ENCODE measurements around the gene RALB. TPM values are rescaled to one million over a fixed set of nuclear protein-coding genes. Genes with fewer than 3 reads are reported as not detected.

The RALB gene
- total and polyA plus RNA-seq, 7 donors: 25.6 to 72.3 (median 38.1) TPM

- Histone ChIP-seq H3K27ac (no peak overlapping the region), H3K9me3 (peaks cover 4% of the 10 kb centered on the region), H3K27me3 (ENCODE audit: insufficient read depth in 3 of 3, low read length in 2 of 3) (no peaks in the 10 kb centered on the region), H3K4me1 (no peaks in the 10 kb centered on the region), H3K36me3 (ENCODE audit: insufficient read depth in 1 of 2, low read depth in 1 of 2) (no peaks in the 10 kb centered on the region), H3K4me3 (no peak overlapping the region)
- ATAC-seq (no peak), DNase-seq (no peak)
- intact Hi-C loops (cut with DNase I): no loop called here
- no peak for TF ChIP-seq CTCF (IDR thresholded peaks at IDR 0.05)
- 81 to 84% (median 81%) methylated on average over 11 of the region's 11 CpGs for WGBS, 3 donors
Measured at GRCh38 chr2:120269076-120269744, 16.6 kb downstream of the RALB start.

- H3K27me3 ChIP-seq (ENCODE audit: insufficient read depth in 3 of 3, low read length in 2 of 3): no peaks in the 10 kb centered on the region
- no peaks in the 10 kb centered on the region for H3K4me1 ChIP-seq
- 74 to 86% (median 76%) methylated on average over 1 of the region's 1 CpG for WGBS, 3 donors
- peaks cover 4% of the 10 kb centered on the region for H3K9me3 ChIP-seq
- H3K36me3 ChIP-seq (ENCODE audit: insufficient read depth in 1 of 2, low read depth in 1 of 2): no peaks in the 10 kb centered on the region
- ATAC-seq: no peak
- no peak for DNase-seq
- no peak overlapping the region for H3K4me3 ChIP-seq
- no peak overlapping the region for H3K27ac ChIP-seq
- intact Hi-C loops (cut with DNase I): no loop called here
- no peak for TF ChIP-seq CTCF (IDR thresholded peaks at IDR 0.05)
Measured at GRCh38 chr2:120269816-120270215, 17.2 kb downstream of the RALB start.

GRCh38 chr2:120271711-120272379, 19.2 kb downstream of the RALB start:
- WGBS, 3 donors: 96 to 100% (median 100%) methylated on average over 1 of the region's 1 CpG
- Histone ChIP-seq H3K4me3 (no peak overlapping the region), H3K27ac (no peak overlapping the region), H3K27me3 (ENCODE audit: insufficient read depth in 3 of 3, low read length in 2 of 3) (no peaks in the 10 kb centered on the region), H3K36me3 (ENCODE audit: insufficient read depth in 1 of 2, low read depth in 1 of 2) (no peaks in the 10 kb centered on the region), H3K4me1 (no peaks in the 10 kb centered on the region), H3K9me3 (peaks cover 4% of the 10 kb centered on the region)
- intact Hi-C loops (cut with DNase I): no loop called here
- no peak for ATAC-seq
- TF ChIP-seq CTCF (IDR thresholded peaks at IDR 0.05): no peak
- DNase-seq: no peak

- 86 to 89% (median 87%) methylated on average over 4 of the region's 4 CpGs for WGBS, 3 donors
- no peak for ATAC-seq
Measured at GRCh38 chr2:120272763-120273481, 20.3 kb downstream of the RALB start.

More at GRCh38 chr2:120272763-120273481, 20.3 kb downstream of the RALB start:
- DNase-seq: no peak
- H3K27ac ChIP-seq: no peak overlapping the region
- intact Hi-C loops (cut with DNase I): no loop called here
- H3K9me3 ChIP-seq: peaks cover 4% of the 10 kb centered on the region
- no peaks in the 10 kb centered on the region for H3K4me1 ChIP-seq
- H3K27me3 ChIP-seq (ENCODE audit: insufficient read depth in 3 of 3, low read length in 2 of 3): no peaks in the 10 kb centered on the region
- no peak for TF ChIP-seq CTCF (IDR thresholded peaks at IDR 0.05)
- no peak overlapping the region for H3K4me3 ChIP-seq
- H3K36me3 ChIP-seq (ENCODE audit: insufficient read depth in 1 of 2, low read depth in 1 of 2): no peaks in the 10 kb centered on the region
